ENCODE results near the gene KRT77.

KRT77 gene

DNA sequence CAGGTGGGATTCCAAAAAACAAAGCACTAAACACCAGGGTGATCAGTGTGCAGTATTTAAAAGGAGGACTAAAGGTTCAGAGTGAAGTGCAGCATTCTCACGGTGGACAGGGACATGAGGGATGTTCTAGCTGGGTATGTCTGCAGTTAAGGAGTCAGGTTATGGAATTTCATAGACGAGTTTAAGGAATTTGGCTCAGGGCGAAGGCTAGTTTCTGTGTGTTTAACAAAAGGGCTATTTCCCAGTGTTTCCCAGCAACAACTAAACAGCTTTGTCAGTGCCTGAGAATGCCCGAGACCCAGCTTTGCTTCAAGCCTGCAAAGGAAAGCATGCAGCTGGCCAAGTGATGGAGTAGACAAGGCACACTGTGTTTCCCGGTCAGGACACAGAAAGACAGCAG is 30.1 kb downstream of the KRT77 start:
- CTCF ChIA-PET = interaction anchor here (0.6 to 1.4 kb wide), 5 partner anchors 19 to 277 kb away, joined by 3 to 4 read pairs (median 3); no protein-coding TSS in a partner anchor
- Histone ChIP-seq H3K4me1 (ENCODE audit: control insufficient read depth, insufficient read depth, low read length) (no peaks in the 10 kb centered on the region), H3K4me3 (ENCODE audit: low read depth, low read length) (no peak overlapping the region), H3K27ac (ENCODE audit: extremely low read depth, low read depth, low read length) (no peak overlapping the region), H3K9me3 (ENCODE audit: control insufficient read depth, insufficient read depth, low read depth, low read length) (no peaks in the 10 kb centered on the region), H3K36me3 (ENCODE audit: control insufficient read depth in 2 of 2, insufficient read depth in 1 of 2, low read length in 2 of 2) (no peaks in the 10 kb centered on the region)
- POLR2A ChIA-PET = interaction anchor here (0.5 to 1.1 kb wide), 2 partner anchors 201 to 497 kb away, joined by 3 read pairs; no protein-coding TSS in a partner anchor
- TF ChIP-seq ZNF785 (tag by site-specific recombination; IDR thresholded peaks at IDR 0.05) (no peak), ZNF2 (tag by site-specific recombination; IDR thresholded peaks at IDR 0.05) (no peak), ZNF664 (tag by site-specific recombination; IDR thresholded peaks at IDR 0.05) (no peak), ZNF211 (tag by site-specific recombination; IDR thresholded peaks at IDR 0.05; ENCODE audit: low read depth) (no peak)
- TF ChIP-seq, protein P1, sequence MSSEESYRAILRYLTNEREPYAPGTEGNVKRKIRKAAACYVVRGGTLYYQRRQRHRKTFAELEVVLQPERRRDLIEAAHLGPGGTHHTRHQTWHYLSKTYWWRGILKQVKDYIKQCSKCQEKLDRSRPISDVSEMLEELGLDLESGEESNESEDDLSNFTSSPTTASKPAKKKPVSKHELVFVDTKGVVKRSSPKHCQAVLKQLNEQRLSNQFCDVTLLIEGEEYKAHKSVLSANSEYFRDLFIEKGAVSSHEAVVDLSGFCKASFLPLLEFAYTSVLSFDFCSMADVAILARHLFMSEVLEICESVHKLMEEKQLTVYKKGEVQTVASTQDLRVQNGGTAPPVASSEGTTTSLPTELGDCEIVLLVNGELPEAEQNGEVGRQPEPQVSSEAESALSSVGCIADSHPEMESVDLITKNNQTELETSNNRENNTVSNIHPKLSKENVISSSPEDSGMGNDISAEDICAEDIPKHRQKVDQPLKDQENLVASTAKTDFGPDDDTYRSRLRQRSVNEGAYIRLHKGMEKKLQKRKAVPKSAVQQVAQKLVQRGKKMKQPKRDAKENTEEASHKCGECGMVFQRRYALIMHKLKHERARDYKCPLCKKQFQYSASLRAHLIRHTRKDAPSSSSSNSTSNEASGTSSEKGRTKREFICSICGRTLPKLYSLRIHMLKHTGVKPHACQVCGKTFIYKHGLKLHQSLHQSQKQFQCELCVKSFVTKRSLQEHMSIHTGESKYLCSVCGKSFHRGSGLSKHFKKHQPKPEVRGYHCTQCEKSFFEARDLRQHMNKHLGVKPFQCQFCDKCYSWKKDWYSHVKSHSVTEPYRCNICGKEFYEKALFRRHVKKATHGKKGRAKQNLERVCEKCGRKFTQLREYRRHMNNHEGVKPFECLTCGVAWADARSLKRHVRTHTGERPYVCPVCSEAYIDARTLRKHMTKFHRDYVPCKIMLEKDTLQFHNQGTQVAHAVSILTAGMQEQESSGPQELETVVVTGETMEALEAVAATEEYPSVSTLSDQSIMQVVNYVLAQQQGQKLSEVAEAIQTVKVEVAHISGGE (tag by site-specific recombination; conservative IDR thresholded peaks at IDR 0.05; ENCODE audit: low read depth) = no peak

DNA sequence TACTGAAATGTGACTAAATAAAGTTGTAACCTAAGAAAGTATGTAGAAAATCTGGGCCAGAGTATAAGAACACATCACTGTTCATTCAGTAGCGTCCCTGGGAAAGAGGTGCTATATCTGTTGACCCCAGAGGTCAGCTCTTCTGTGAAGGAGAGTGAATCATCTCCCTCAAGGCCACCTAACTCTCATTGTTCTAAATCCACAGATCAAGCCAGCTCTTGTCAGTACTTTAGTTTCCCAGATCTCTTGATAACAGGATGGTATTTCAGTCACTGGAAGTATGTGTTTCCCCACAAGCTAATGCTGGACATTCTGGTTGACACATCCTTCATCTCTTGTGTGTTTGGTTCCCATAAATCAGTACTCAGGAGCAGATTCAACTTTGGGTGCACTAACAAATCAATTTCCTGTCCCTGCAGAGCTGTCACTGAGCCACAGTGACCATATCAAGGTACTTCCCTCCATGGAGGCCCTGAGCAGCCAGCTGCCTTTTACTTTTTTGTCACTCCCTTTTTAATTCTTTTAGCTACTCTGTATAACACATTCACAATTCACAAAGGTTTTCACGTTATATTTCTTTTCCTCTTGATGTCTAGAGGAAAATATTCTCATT is 30.9 kb downstream of the KRT77 start:
- ChIA-PET CTCF (interaction anchor here (0.6 to 1.4 kb wide), 3 partner anchors 88 to 631 kb away, joined by 3 to 4 read pairs (median 3); no protein-coding TSS in a partner anchor), POLR2A (interaction anchor here (0.5 to 1.1 kb wide), 2 partner anchors 201 to 800 kb away, joined by 3 read pairs; no protein-coding TSS in a partner anchor)

DNA sequence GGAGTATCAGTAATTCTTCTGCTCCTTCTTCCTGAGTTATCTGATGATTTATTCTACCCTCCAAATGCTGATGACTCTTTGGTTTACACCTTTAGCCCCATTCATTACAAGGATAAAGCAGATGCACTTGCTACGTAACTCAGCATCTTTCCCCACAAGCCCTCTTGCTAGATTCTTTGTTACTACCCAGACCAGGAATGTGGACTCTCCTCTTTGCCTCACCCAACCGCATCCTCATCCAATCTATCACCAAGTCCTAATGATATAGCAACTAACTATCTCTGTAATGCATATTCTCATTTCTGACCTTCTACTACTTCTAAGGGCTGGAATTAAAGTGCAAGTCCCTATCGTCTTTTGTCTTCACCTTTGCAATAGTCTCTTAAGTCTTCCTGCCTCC is 32.4 kb downstream of the KRT77 start:
- no peak overlapping the region for H3K4me3 ChIP-seq (ENCODE audit: low read depth, low read length)
- POLR2A ChIA-PET = no interaction called here
- no peaks in the 10 kb centered on the region for H3K9me3 ChIP-seq (ENCODE audit: control insufficient read depth, insufficient read depth, low read depth, low read length)
- CTCF ChIA-PET = no interaction called here
- H3K4me1 ChIP-seq (ENCODE audit: control insufficient read depth, insufficient read depth, low read length) = no peaks in the 10 kb centered on the region
- TF ChIP-seq, protein P2, sequence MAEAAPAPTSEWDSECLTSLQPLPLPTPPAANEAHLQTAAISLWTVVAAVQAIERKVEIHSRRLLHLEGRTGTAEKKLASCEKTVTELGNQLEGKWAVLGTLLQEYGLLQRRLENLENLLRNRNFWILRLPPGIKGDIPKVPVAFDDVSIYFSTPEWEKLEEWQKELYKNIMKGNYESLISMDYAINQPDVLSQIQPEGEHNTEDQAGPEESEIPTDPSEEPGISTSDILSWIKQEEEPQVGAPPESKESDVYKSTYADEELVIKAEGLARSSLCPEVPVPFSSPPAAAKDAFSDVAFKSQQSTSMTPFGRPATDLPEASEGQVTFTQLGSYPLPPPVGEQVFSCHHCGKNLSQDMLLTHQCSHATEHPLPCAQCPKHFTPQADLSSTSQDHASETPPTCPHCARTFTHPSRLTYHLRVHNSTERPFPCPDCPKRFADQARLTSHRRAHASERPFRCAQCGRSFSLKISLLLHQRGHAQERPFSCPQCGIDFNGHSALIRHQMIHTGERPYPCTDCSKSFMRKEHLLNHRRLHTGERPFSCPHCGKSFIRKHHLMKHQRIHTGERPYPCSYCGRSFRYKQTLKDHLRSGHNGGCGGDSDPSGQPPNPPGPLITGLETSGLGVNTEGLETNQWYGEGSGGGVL (tag by site-specific recombination; IDR thresholded peaks at IDR 0.05) = no peak
- TF ChIP-seq, protein P3, sequence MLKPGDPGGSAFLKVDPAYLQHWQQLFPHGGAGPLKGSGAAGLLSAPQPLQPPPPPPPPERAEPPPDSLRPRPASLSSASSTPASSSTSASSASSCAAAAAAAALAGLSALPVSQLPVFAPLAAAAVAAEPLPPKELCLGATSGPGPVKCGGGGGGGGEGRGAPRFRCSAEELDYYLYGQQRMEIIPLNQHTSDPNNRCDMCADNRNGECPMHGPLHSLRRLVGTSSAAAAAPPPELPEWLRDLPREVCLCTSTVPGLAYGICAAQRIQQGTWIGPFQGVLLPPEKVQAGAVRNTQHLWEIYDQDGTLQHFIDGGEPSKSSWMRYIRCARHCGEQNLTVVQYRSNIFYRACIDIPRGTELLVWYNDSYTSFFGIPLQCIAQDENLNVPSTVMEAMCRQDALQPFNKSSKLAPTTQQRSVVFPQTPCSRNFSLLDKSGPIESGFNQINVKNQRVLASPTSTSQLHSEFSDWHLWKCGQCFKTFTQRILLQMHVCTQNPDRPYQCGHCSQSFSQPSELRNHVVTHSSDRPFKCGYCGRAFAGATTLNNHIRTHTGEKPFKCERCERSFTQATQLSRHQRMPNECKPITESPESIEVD (tag by site-specific recombination; IDR thresholded peaks at IDR 0.05) = no peak
- TF ChIP-seq, protein P4, sequence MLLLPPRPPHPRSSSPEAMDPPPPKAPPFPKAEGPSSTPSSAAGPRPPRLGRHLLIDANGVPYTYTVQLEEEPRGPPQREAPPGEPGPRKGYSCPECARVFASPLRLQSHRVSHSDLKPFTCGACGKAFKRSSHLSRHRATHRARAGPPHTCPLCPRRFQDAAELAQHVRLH (tag by site-specific recombination; IDR thresholded peaks at IDR 0.05) = no peak
- no peak for TF ChIP-seq ZNF626 (tag by site-specific recombination; IDR thresholded peaks at IDR 0.05)
- TF ChIP-seq, protein P5, sequence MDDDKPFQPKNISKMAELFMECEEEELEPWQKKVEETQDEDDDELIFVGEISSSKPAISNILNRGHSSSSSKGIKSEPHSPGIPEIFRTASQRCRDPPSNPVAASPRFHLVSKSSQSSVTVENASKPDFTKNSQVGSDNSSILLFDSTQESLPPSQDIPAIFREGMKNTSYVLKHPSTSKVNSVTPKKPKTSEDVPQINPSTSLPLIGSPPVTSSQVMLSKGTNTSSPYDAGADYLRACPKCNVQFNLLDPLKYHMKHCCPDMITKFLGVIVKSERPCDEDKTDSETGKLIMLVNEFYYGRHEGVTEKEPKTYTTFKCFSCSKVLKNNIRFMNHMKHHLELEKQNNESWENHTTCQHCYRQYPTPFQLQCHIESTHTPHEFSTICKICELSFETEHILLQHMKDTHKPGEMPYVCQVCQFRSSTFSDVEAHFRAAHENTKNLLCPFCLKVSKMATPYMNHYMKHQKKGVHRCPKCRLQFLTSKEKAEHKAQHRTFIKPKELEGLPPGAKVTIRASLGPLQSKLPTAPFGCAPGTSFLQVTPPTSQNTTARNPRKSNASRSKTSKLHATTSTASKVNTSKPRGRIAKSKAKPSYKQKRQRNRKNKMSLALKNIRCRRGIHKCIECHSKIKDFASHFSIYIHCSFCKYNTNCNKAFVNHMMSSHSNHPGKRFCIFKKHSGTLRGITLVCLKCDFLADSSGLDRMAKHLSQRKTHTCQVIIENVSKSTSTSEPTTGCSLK (tag by site-specific recombination; IDR thresholded peaks at IDR 0.05) = no peak
- no peak overlapping the region for H3K27ac ChIP-seq (ENCODE audit: extremely low read depth, low read depth, low read length)
- H3K36me3 ChIP-seq (ENCODE audit: control insufficient read depth in 2 of 2, insufficient read depth in 1 of 2, low read length in 2 of 2) = no peaks in the 10 kb centered on the region

More for the DNA sequence above, 30.9 kb downstream of the KRT77 start:
- Histone ChIP-seq H3K36me3 (ENCODE audit: control insufficient read depth in 2 of 2, insufficient read depth in 1 of 2, low read length in 2 of 2) (no peaks in the 10 kb centered on the region), H3K4me1 (ENCODE audit: control insufficient read depth, insufficient read depth, low read length) (no peaks in the 10 kb centered on the region), H3K4me3 (ENCODE audit: low read depth, low read length) (no peak overlapping the region), H3K27ac (ENCODE audit: extremely low read depth, low read depth, low read length) (no peak overlapping the region), H3K9me3 (ENCODE audit: control insufficient read depth, insufficient read depth, low read depth, low read length) (no peaks in the 10 kb centered on the region)
- no peak for TF ChIP-seq ZNF473 (tag by site-specific recombination; IDR thresholded peaks at IDR 0.05)
- TF ChIP-seq ZNF560 (tag by site-specific recombination; IDR thresholded peaks at IDR 0.05; ENCODE audit: borderline replicate concordance) = no peak
- TF ChIP-seq, protein P6, sequence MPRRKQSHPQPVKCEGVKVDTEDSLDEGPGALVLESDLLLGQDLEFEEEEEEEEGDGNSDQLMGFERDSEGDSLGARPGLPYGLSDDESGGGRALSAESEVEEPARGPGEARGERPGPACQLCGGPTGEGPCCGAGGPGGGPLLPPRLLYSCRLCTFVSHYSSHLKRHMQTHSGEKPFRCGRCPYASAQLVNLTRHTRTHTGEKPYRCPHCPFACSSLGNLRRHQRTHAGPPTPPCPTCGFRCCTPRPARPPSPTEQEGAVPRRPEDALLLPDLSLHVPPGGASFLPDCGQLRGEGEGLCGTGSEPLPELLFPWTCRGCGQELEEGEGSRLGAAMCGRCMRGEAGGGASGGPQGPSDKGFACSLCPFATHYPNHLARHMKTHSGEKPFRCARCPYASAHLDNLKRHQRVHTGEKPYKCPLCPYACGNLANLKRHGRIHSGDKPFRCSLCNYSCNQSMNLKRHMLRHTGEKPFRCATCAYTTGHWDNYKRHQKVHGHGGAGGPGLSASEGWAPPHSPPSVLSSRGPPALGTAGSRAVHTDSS (tag by site-specific recombination; IDR thresholded peaks at IDR 0.05) = no peak
- no peak for TF ChIP-seq ZNF335 (tag by site-specific recombination; conservative IDR thresholded peaks at IDR 0.05)

Measured in HEK293 (cell line).